GM19099 (cell line): Measurements from ENCODE around the gene CEP250.

ENCODE experiments used
- POLR2A ChIP-seq: IDR thresholded peaks from 3 replicates; pipeline ENCODE4 v1.6.1; 2011; ENCODE audit warnings: low read depth; ENCODE audit not compliant: insufficient read length; ENCODE audit errors: extremely low read depth

The CEP250 gene

GRCh38 chr20:35508493-35509218, 53.3 kb downstream of the CEP250 start:
- no peak for TF ChIP-seq POLR2A

GRCh38 chr20:35510951-35511735, 55.7 kb downstream of the CEP250 start:
- no peak for TF ChIP-seq POLR2A

DNA sequence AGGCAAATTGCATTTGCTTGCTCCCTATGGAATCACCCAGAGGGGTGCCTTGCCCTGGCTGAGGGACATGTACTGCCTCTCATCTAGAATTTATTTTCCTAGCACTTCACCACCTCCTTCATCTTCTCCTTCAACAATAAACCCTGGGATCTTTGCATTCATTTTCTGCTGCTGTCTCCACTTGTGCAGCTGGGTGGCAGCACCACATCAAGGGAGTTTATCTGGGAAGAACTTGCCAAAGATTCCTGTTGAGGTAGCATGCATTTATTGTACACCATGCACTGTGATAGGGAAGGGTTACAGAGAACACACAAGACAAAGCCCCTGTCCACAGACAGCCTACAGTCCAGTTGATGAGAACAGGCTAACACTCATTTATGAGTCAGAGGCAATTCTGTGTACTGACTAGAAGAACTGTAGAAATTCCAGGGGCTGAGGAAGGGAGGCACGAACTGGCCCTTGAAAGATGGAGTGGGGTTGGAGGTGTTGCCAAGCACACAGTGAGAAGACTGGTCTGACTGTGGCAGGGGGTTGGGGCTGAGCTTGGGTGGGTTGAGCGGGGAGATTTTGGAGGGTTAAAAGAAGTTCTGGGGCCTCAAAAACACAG, 56.5 kb downstream of the CEP250 start:
- TF ChIP-seq POLR2A = no peak

DNA sequence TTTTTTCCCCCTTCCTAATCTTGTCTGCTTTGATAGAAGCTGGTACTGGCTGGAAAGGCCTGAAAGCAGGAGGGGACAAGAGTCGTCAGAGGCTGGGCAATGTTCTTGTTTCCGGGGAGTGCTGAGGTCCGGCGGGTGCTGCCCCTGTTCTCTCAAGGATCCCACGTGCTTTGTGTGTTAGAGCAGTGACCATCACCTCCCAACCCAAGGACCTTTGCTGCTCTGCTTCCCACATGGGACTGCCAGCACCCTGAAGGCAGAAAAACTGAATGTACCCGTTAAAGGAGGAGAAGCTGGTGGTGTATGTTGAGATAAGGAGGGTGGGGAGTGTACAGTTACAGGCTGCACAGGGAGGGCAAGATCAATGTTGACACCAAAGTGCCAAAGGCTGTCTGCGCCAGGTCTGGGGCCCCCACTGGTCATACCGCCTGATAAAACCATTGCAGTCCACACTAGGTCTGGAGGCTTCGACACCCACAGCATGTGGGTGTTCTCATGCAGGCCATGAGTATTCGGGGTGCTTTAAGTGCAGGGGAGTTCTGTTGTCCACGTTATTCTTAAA, 59.1 kb downstream of the CEP250 start:
- TF ChIP-seq POLR2A = no peak

GRCh38 chr20:35515341-35515740, 59.9 kb downstream of the CEP250 start:
- no peak for TF ChIP-seq POLR2A

DNA sequence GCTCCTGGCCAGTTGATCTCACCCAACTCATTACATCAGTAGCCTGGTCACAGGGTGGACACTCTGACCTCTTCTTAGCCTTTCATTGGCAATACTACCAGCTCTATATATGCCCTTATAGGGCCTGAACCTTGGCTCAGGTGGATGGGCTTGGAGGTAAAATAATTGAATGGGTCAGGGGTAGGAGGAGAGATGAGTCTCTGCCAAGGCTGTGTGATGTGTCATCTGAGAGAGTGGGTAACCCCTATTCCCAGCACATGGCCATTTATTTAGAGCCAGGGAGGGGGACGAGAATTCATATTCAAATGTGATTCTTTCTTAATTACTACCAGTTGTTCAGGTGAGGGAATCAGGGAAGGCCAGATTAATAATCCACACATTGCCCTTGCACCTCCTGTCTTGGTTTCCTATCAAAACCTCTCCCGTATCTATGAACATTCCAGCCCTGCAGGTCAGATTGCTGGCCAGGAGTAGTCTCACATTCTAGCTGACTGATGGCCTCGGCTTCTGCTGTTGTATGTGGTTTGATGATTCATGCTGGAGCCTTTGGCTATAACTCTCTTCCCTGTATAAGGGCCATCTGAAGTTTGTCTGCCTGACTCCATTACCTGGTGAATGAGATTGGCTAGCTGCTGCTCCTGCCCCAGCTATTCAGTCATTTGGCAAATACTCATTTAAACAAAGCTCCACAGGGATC, 60.7 kb downstream of the CEP250 start:
- TF ChIP-seq POLR2A = no peak

DNA sequence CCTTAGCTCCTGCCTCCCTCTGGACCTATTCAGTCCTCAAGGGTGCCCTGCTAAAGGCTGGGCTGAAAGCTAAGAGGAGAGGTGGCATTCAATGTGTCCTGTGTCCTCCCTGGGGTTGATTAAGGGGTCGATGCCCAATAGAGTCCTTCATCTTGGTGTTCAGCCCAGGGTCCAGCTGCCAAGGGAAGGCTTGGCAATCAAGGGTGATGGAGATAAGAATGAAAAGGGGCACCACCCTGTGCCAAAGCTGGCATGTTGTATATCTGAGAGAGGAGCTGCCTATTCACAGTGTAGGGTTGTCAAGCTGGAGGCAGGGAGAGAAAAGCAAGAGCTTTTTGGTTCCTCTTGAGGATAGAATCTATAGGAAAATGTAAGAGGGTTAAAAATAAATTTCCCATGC, 61.7 kb downstream of the CEP250 start:
- no peak for TF ChIP-seq POLR2A

DNA sequence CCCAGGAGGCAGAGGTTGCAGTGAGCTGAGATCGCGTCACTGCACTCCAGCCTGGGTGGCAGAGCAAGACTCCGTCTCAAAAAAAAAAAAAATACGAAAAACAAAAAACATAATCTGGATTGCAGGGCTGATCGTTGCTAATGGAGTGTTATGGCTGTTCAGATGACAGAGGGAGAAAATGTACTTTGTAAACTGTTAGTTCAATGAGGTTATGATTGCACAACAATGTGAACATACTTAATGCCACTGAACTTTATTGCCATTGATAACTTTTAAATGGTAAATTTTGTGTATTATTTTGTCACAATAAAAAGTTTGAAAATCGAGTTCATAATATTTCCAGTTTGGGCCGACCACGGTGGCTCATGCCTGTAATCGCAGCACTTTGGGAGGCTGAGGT, 63.6 kb downstream of the CEP250 start:
- no peak for TF ChIP-seq POLR2A

DNA sequence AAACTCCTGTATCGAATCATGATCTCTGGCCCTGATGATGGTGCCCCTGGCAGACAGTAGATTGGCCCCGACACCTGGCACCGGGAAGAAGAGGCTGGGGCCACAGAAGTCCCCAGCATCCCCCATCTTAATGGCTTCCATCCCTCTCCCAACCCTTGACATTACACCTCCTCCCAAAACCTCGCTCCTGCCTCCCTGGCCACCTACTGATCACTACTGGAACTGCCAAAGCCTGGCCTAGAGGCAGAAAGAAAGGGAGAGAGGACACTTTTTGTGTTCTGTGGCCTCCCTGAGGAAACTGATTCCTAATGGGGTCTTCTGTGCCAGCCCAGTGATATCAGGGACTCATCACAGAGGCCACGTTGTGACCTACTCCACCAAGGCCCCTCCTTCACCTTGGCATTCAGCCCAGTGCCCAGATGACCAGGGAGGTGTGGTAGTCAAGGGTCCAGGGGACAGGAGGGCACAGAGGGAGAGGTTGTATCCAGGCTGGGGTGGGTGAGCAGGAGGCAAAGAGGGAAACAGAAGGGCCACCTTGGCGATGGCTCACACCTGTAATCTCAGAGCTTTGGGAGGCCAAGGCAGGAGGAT, 68.0 kb downstream of the CEP250 start:
- TF ChIP-seq POLR2A = no peak

DNA sequence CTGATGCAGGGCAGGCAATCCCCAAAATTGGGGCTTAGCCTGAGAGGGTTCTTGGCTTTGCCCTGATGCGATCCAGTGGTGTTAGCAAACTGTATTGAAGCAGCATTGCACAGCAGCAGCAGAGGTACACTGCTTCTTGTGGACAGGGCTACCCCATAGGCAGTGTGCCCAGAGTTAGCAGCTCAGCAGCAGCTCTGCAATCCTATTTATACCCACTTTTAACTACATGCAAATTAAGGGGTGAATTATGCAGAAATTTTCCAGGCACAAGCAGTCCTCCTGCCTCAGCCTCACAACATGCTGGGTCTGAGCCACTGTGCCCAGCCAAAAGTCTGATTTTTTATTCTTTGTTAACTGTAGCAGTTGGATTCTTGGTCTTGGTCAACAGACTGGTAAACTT, 70.2 kb downstream of the CEP250 start:
- TF ChIP-seq POLR2A = no peak

DNA sequence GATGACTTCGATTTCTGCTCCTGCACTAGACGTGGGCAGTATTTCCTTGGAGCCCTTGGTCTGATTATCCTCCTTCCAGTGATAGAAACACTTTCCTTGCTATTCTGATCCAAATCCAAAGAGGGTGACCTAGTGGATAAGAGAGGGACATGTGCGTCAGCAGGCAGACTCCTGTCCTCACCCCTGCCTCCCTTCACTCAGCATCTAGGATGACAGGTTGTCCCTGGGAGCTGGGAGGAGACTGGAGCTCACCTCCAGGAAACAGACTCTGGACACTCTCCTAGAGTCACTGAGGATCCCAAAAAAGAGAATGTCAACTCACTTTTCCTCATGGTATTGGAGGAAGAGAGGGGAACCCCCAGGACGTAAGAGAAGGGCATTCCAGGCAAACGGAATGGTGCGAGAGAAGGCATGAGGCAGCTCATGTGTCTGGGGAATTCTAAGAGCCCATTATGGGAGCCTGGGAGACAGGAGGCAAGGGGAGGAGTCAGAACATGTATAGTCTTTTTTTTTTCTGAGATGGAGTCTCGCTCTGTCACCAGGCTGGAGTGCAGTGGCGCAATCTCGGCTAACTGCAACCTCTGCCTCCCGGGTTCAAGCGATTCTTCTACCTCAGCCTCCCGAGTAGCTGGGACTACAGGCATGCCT, 71.8 kb downstream of the CEP250 start:
- TF ChIP-seq POLR2A = no peak

GRCh38 chr20:35529552-35529951, 74.2 kb downstream of the CEP250 start, which contains the start of gene C20orf173:
Gene C20orf173 (minus strand): TSS chr20:35529652. CDS start chr20:35529373, 279 bp downstream.
- TF ChIP-seq POLR2A = no peak

GRCh38 chr20:35539756-35540212, 84.4 kb downstream of the CEP250 start:
- peak; percentile 28 for TF ChIP-seq POLR2A

DNA sequence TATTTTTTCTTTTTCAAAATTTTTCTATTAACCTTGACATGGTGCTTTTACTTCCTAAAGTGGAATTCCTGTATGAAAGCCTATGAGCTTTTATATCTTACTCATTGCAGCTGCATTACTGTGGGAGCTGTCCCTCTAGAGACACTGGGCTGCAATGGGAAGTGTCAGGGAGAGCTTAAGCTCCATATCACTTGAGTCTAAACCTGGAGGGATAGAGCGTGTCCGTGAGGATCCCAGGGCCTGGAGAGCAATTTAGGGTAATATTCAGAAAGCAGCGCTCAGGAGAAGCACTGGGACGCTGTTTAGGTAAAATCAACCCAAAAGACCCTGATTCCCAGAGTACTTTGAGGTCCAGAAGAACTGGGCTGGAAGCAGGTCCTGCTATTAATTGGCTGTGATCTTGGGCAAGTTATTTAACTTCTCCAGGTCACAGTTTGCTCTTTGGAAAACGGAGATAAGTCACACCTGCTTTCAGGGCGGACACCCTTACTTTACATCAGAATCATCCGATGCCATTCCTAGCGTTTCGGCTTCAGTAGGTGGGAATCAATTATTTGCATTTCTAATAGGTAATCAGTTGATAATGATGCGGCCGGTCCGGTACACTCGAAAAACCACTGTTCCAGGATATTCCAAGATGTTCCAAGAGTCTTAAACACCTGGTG, 85.9 kb downstream of the CEP250 start:
- TF ChIP-seq POLR2A = no peak
